Measurements from ENCODE around the gene DIP2B. TPM values are rescaled to one million over a fixed set of nuclear protein-coding genes. Genes with fewer than 3 reads are reported as not detected.
A peak's percentile ranks its signal among the peaks of the same experiment; 100 is the strongest.

DIP2B gene
- total RNA-seq, 1 donor from 2014 or later: 45.1 TPM

GRCh38 chr12:50734409-50735263 lies 229.9 kb downstream of the DIP2B start:
- peak; percentile 61 for TF ChIP-seq CTCF (IDR thresholded peaks at IDR 0.05; ENCODE audit: unreplicated experiment)
- Mint-ChIP-seq H3K27me3 (ENCODE audit: unreplicated experiment) (peaks cover 2% of the 10 kb centered on the region), H3K9me3 (ENCODE audit: unreplicated experiment) (no peaks in the 10 kb centered on the region), H3K4me1 (ENCODE audit: unreplicated experiment) (peaks cover 18% of the 10 kb centered on the region), H3K36me3 (ENCODE audit: low read depth, unreplicated experiment) (peaks cover 41% of the 10 kb centered on the region), H3K4me3 (ENCODE audit: unreplicated experiment) (no peak overlapping the region), H3K27ac (ENCODE audit: unreplicated experiment) (no peak overlapping the region)
- DNase-seq (ENCODE audit: low spot score): peak; percentile 46

GRCh38 chr12:50739611-50740010 lies 234.8 kb downstream of the DIP2B start:
- H3K4me3 Mint-ChIP-seq (ENCODE audit: unreplicated experiment): peak overlapping the region; percentile 7
- peaks cover 46% of the 10 kb centered on the region for H3K36me3 Mint-ChIP-seq (ENCODE audit: low read depth, unreplicated experiment)
- H3K27ac Mint-ChIP-seq (ENCODE audit: unreplicated experiment): no peak overlapping the region
- no peak for TF ChIP-seq CTCF (IDR thresholded peaks at IDR 0.05; ENCODE audit: unreplicated experiment)
- H3K9me3 Mint-ChIP-seq (ENCODE audit: unreplicated experiment): no peaks in the 10 kb centered on the region
- no peak for DNase-seq (ENCODE audit: low spot score)
- H3K4me1 Mint-ChIP-seq (ENCODE audit: unreplicated experiment): peaks cover 17% of the 10 kb centered on the region
- H3K27me3 Mint-ChIP-seq (ENCODE audit: unreplicated experiment): peaks cover 4% of the 10 kb centered on the region

- no peaks in the 10 kb centered on the region for H3K9me3 Mint-ChIP-seq (ENCODE audit: unreplicated experiment)
- no peak overlapping the region for H3K4me3 Mint-ChIP-seq (ENCODE audit: unreplicated experiment)
Observed at GRCh38 chr12:50740307-50740706, 235.5 kb downstream of the DIP2B start.

GRCh38 chr12:50742776-50743175 lies 238.0 kb downstream of the DIP2B start:
- Mint-ChIP-seq H3K9me3 (ENCODE audit: unreplicated experiment) (no peaks in the 10 kb centered on the region), H3K27ac (ENCODE audit: unreplicated experiment) (no peak overlapping the region), H3K36me3 (ENCODE audit: low read depth, unreplicated experiment) (peaks cover 48% of the 10 kb centered on the region), H3K27me3 (ENCODE audit: unreplicated experiment) (peaks cover 1% of the 10 kb centered on the region), H3K4me3 (ENCODE audit: unreplicated experiment) (no peak overlapping the region), H3K4me1 (ENCODE audit: unreplicated experiment) (no peaks in the 10 kb centered on the region)
- no peak for DNase-seq (ENCODE audit: low spot score)
- TF ChIP-seq CTCF (IDR thresholded peaks at IDR 0.05; ENCODE audit: unreplicated experiment): no peak

More at GRCh38 chr12:50740307-50740706, 235.5 kb downstream of the DIP2B start:
- TF ChIP-seq CTCF (IDR thresholded peaks at IDR 0.05; ENCODE audit: unreplicated experiment): no peak
- Mint-ChIP-seq H3K27ac (ENCODE audit: unreplicated experiment) (no peak overlapping the region), H3K4me1 (ENCODE audit: unreplicated experiment) (peaks cover 14% of the 10 kb centered on the region), H3K27me3 (ENCODE audit: unreplicated experiment) (peaks cover 4% of the 10 kb centered on the region), H3K36me3 (ENCODE audit: low read depth, unreplicated experiment) (peaks cover 47% of the 10 kb centered on the region)
- DNase-seq (ENCODE audit: low spot score): no peak

- H3K4me1 Mint-ChIP-seq (ENCODE audit: unreplicated experiment): no peaks in the 10 kb centered on the region
- H3K4me3 Mint-ChIP-seq (ENCODE audit: unreplicated experiment): no peak overlapping the region
- H3K27me3 Mint-ChIP-seq (ENCODE audit: unreplicated experiment): peaks cover 1% of the 10 kb centered on the region
- H3K36me3 Mint-ChIP-seq (ENCODE audit: low read depth, unreplicated experiment): peaks cover 32% of the 10 kb centered on the region
- H3K27ac Mint-ChIP-seq (ENCODE audit: unreplicated experiment): no peak overlapping the region
- TF ChIP-seq CTCF (IDR thresholded peaks at IDR 0.05; ENCODE audit: unreplicated experiment): no peak
- H3K9me3 Mint-ChIP-seq (ENCODE audit: unreplicated experiment): no peaks in the 10 kb centered on the region
- DNase-seq (ENCODE audit: low spot score): no peak
Observed at GRCh38 chr12:50745861-50746260, 241.1 kb downstream of the DIP2B start.
